H1 (cell line): Measurements from ENCODE around the gene EDDM3A.

ENCODE experiments used
- CBX8 ChIP-seq: fragments of 300-800, 300-1000 bp; sonication (generic); IDR thresholded peaks from 2 replicates; pipeline ENCODE4 v1.7.1; 2016; ENCODE audit warnings: low read depth, low read length, borderline replicate concordance
- POLR2A ChIP-seq, 2 experiments: IDR thresholded peaks; 1 replicate in 1 of 2; 2 replicates in 1 of 2; pipeline ENCODE4 v1.6.1; 2011; ENCODE audit warnings: low read depth in 2 of 2, low read length in 2 of 2, mild to moderate bottlenecking in 2 of 2; ENCODE audit errors: control extremely low read depth in 1 of 2
- TF ChIP-seq, protein P1 (sequence below): IDR thresholded peaks from 2 replicates; pipeline ENCODE4 v1.6.1; 2012; ENCODE audit warnings: inconsistent platforms

DNA sequence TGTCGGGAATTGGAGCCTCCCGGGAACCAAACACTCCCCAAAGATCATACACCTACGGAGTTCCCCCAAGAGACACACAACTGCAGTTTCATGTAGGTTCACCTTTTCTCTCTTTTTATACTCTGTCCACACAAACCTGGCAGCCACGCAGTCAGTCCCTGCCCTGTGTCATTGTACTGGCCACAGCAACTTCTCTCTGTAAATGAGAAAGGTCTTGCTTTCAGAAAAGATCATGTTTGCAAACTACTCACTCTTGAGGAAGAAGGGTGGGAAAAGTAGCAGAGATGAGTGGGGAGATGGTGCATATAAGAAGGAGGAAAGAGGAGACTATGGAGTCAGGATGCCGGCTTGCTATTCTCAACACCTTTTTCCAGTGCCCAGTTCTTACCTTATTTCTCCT, 46.8 kb upstream of the EDDM3A start:
- TF ChIP-seq CBX8 = no peak
- TF ChIP-seq, protein P1, sequence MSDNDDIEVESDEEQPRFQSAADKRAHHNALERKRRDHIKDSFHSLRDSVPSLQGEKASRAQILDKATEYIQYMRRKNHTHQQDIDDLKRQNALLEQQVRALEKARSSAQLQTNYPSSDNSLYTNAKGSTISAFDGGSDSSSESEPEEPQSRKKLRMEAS = no peak
- TF ChIP-seq POLR2A (IDR thresholded peaks at IDR 0.05; ENCODE audit: control extremely low read depth in 1 of 2, low read depth in 2 of 2, low read length in 2 of 2) = no peak
